ENCODE measurements around the gene NUP214. TPM values are rescaled to one million over a fixed set of nuclear protein-coding genes. Genes with fewer than 3 reads are reported as not detected.
"Not testable (repeated sequence)": the region's sequence is repeated elsewhere in the genome, so short reads cannot be mapped to it uniquely, and the experiment has no call there.

Gene NUP214
- total RNA-seq, 1 donor from 2014 or later, result 27.7 TPM

DNA sequence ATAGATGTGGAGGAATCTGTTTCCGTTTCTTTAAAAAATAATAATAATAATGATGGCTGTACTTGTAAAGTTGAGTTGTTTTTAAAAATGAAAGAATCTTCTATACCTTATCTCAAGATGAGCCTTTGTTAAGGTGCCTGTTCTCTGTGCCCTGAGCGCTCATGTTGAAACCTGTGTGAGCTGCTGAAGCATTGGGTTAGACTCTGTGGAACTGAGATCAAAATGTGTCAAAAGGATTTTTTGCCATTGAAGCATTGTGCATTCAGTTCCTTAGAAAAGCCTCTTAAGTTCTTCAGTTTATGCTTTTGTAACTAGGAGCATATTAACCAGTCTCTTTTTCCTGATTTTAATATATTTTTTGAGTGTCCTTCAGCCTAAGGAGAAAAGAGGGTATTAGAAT, 67.7 kb downstream of the NUP214 start:
- DNase-seq (ENCODE audit: low spot score), result no peak

DNA sequence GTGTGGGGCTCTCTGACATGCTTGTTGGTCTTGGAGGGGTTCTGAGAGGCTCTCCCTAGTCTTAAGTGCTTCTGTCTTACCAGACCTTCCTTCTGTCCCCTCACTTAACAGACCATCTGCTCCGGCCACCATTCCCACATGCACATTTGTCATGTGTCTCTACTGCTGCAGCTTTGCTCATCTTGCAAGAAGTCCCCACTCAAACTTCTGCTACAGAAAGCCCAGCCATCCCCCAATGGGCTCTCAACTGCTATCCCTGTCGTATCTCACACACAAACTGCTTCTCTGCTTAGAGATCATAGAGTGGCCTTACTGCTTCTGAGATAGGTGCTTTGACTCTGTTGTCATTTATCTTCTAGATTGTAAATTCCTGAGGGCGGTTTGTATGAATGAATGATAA, 69.4 kb downstream of the NUP214 start:
- no peak for DNase-seq (ENCODE audit: low spot score)

DNA sequence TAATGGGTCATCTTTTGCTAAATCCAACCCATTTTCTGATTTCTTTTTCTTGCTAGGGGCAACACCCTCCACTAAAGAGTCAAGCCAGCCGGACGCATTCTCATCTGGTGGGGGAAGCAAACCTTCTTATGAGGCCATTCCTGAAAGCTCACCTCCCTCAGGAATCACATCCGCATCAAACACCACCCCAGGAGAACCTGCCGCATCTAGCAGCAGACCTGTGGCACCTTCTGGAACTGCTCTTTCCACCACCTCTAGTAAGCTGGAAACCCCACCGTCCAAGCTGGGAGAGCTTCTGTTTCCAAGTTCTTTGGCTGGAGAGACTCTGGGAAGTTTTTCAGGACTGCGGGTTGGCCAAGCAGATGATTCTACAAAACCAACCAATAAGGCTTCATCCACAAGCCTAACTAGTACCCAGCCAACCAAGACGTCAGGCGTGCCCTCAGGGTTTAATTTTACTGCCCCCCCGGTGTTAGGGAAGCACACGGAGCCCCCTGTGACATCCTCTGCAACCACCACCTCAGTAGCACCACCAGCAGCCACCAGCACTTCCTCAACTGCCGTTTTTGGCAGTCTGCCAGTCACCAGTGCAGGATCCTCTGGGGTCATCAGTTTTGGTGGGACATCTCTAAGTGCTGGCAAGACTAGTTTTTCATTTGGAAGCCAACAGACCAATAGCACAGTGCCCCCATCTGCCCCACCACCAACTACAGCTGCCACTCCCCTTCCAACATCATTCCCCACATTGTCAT, 72.0 kb downstream of the NUP214 start:
- DNase-seq (ENCODE audit: low spot score), result no peak

DNA sequence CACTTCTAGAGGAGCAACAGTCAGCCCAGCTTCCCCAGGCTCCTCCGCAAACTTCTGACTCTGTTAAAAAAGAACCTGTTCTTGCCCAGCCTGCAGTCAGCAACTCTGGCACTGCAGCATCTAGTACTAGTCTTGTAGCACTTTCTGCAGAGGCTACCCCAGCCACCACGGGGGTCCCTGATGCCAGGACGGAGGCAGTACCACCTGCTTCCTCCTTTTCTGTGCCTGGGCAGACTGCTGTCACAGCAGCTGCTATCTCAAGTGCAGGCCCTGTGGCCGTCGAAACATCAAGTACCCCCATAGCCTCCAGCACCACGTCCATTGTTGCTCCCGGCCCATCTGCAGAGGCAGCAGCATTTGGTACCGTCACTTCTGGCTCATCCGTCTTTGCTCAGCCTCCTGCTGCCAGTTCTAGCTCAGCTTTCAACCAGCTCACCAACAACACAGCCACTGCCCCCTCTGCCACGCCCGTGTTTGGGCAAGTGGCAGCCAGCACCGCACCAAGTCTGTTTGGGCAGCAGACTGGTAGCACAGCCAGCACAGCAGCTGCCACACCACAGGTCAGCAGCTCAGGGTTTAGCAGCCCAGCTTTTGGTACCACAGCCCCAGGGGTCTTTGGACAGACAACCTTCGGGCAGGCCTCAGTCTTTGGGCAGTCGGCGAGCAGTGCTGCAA, 72.8 kb downstream of the NUP214 start:
- no peak for DNase-seq (ENCODE audit: low spot score)

DNA sequence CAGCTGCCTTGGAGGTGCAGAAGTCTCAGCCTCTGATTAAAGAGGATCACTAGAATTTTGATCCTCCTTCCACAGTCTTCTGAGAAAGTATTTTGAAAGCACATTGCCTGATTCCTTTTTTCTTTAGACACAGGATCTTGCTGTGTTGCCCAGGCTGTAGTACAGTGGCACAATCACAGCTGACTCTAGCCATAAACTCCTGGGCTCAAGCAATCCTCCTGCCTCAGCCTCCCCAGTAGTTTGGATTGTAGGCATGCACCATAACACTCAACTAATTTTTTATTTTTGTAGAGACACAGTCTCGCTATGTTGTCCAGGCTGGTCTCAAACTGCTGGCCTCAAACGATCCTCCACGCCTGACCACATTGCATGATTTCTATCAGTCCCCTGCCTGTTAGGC, 76.5 kb downstream of the NUP214 start:
- no peak for DNase-seq (ENCODE audit: low spot score)

DNA sequence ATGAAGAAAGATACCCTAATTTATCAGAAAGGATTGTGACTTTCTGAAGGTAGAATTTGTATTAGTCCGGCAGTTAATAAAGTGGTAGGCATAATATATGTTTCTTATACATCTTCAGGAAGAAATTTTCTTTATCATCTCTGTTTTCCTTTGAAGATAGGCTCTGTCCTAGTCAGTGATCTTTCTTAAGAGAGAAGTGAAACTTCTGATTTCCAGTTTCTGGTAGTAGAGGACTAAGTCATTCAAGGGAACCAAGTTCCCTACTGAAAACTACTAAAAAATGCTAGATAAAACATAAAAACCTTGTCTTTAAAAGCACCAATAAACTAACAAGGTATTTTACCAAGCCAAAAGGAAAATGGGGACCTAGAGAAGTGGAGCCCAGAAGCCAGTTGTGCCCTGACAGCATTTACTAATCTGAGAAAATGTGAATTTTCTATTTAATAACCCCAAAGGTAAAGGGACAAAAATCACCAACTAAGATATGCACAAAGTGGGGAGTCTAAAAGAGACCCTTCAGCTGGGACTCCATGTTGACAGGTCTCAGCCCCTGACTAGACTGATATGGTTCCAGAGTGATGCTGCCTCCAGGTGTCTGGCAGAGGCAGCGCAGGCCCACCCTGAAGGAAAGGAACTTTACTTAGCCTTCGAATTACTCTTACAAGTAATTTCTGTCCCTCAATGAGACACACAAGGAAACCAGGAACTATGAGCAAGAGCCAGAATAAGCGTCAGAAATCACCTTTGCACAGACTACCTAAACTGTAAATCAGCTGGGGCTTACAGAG, 78.2 kb downstream of the NUP214 start:
- DNase-seq (ENCODE audit: low spot score), result no peak

DNA sequence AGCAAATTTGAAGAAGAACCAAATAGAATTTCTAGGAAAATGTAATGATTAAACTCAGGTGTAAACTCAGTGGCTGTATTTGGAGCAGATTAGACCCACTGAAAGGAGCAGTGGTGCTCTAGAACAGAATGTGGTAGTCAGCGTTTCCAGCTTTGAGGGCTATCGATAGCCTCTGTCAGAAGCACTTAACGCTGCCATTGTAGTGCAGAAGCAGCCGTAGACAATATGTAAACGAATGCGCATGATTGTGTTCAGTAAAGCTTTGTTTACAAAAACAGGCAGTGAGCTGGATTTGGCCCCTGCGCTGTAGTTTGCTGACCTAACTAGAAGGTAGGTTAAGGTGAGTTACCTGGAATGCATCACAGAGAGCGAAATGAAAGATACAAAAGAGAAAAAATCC, 78.9 kb downstream of the NUP214 start:
- DNase-seq (ENCODE audit: low spot score), result no peak

DNA sequence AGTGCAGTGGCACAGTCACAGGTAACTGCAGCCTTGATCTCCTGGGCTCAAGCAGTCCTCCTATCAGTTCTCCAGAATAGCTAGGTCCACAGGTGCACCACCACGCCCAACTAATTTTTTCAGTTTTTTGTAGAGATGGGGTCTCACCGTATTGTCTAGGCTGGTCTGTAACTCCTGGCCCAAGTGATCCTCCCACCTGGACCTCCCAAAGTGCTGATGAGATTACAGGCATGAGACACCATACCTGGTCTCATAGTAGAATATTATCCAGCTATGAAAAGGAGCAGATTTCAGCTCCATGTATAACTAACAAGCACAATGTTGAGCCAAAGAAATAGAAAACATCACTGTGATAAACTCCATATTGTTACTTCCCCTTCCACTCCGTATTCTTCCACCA, 81.1 kb downstream of the NUP214 start:
- DNase-seq (ENCODE audit: low spot score), result no peak

DNA sequence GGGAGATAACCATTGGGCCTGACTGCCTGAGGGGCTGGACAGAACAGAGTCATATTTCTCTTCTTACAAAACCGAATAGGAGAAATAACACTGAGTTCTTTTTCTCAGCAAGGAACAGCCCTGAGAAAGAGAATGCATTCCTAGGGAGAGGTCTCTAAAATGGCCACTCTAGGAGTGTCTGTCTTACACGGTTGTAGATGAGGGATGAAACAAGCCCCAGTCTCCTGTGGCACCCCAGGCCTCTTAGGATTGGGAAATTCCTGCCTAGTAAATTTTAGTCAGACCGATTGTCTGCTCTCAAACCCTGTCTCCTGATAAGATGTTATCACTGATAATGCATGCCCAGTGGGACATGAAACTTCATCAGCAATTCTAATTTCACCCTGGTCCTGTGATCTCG, 86.5 kb downstream of the NUP214 start:
- DNase-seq (ENCODE audit: low spot score), result not testable (repeated sequence)

DNA sequence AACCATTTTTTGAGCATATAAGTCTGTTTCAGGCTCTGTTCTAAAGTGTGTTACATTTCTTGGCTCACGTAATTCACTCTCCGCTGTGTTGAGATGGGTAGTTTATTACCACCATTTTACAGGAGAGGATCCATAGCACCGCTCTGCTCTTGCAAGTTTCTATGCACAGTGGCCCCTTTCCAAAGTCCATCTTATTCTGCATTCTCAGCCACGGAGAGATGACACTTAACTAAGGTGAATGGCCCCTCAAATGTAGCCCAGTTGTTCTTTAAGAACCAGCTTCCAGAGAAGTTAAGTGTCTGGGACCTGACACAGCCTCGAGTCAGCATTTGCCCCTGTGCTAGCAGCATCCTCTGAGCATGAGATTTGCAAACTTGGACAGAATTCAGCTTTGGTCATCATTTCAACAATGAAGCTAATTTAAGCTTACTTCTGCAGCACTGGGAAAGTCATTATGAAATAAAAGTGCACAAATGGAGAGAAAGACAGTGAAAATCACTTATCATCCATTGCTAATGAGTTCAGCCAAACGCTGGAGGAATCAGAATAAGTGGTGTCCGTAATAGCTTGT, 89.0 kb downstream of the NUP214 start:
- peak; percentile 62 for DNase-seq (ENCODE audit: low spot score)

DNA sequence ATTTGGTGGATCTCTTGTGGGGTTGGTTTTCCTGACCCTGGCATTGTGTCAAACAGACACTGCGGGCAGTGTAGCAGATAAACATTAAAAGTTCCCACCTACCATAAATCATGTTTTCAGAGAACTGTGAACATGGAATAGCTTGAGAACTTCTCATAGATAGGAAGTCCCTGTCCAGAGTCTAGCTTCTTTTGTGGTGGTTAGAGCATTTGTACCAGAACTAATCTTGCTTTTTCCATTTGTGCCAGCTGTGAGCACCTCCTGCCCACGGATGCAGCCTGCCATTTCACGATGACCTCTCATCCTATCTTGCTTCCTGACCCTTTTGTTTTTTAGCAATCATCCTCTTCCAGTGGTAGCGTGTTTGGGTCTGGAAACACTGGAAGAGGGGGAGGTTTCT, 89.5 kb downstream of the NUP214 start:
- DNase-seq (ENCODE audit: low spot score), result no peak

DNA sequence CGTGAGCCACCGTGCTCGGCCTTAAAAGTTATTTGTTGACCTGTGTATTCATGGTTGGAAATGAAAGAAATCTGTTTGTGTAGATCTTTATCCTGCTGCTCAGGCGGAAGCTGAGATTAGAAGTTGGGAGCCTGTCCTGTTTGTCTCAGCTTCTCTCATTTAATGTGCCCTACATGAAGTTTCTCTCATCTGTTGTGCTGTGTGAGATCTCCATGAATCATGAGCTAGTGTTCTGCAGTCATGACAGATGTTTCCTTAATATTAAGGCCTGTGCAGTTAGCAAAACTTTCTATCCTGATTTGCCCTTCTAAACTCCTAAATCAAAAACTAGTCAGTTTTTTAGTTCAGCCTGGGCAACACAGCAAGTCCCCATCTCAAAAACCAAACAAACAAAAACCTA, 91.4 kb downstream of the NUP214 start:
- DNase-seq (ENCODE audit: low spot score), result no peak

DNA sequence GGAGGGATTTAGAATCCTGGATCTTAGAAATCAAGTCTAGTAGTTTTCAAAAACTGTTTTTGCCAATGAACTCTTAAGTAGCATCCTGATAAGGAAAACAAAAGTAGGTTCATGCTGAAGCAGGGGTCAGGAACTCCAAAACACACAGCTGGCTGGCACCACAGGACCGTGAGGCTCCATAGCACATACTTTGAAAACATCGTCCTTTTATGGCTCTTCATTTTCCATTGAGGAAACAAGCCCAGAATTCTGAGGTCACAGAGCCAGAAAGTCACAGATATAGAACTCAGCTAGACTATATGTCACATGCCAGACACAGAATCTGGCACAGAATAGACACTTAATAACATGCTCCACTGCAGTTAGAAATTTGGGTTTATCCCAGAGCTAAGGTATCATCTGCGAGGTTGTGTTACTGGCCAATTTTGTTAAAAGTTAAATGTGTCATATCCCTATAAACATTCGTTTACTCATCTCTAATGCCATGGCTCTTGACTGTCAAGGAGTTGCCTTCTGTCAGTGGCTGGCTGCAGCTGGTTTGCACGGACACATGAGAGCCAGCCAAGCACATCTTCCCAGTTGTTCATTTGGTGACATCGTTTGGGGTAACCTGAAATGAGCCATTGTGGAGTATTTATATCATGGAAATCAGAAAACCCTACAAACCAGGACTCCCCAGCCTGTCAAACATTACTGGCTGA, 92.1 kb downstream of the NUP214 start:
- DNase-seq (ENCODE audit: low spot score), result no peak

DNA sequence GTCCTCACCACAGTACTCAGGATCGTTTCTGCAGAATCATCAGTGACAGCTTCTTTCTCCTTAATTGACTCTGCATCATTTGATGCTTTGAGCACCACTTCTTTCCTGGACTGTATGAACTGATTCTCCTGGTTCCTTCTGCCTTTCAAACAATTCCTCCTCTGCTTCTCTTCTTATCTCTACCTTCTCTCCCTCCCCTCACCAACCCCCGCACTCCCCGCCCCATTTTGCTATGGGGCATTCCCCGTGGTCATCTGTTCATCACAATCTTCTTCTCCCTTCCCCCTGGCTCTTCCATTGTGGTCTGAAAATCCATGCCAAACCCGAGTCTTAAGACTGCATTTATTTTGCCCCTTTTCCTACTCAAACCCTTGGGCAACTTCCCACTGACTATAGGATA, 93.0 kb downstream of the NUP214 start:
- DNase-seq (ENCODE audit: low spot score), result no peak

DNA sequence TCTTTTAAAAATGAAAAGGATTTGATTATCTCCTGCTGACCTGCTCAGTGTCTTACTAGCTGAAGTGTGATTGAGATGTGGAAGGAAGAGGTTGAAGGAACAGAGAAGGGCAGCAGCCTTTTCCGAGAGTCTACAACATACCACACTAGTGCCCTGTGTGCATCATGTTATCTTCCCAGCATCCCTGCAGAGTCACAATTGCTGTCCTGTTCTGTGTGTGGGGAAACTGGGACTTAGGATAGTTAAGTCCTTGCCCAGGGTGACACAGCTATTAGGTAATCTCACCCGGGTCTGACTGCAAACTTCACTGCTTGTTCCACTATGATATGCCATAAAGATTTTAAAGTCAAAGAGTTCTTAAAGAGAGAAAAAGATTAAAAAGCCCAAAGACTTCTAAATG, 95.1 kb downstream of the NUP214 start:
- no peak for DNase-seq (ENCODE audit: low spot score)

DNA sequence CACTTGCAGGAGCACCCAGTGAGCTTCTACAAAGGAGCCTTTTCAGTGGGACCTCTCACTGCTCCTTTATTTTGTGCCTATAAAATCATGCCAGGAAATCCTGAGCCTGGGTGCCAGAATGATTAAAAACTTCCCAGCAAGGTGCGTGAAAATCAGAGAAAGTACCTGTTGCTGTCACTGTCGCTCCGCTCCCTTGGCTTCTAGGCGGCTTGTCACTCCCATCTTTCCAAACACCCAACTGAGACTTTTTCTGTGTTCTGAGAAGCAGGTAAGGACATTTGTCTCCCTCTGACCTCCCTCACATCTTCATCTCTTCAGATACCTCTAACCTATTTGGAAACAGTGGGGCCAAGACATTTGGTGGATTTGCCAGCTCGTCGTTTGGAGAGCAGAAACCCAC, 97.1 kb downstream of the NUP214 start:
- no peak for DNase-seq (ENCODE audit: low spot score)

DNA sequence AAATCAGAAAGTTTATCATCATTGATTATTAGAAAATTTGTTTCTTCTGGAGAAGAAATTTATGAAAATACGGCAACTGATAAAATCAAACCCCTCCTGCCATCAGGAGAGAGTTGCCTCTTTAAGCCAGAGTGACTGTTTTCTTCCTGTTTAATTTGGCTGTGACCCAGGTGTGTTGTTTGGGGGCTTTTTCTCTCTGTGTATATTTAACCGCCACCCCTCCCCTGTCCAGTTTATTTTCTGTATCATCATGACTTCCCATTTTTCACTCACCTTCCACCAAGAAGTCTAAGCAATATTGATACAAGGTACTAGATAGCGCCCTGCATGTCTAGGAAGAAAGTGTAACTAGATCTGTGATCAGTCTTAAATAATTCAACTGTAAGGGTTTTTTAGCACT, 100.8 kb downstream of the NUP214 start:
- DNase-seq (ENCODE audit: low spot score), result no peak

DNA sequence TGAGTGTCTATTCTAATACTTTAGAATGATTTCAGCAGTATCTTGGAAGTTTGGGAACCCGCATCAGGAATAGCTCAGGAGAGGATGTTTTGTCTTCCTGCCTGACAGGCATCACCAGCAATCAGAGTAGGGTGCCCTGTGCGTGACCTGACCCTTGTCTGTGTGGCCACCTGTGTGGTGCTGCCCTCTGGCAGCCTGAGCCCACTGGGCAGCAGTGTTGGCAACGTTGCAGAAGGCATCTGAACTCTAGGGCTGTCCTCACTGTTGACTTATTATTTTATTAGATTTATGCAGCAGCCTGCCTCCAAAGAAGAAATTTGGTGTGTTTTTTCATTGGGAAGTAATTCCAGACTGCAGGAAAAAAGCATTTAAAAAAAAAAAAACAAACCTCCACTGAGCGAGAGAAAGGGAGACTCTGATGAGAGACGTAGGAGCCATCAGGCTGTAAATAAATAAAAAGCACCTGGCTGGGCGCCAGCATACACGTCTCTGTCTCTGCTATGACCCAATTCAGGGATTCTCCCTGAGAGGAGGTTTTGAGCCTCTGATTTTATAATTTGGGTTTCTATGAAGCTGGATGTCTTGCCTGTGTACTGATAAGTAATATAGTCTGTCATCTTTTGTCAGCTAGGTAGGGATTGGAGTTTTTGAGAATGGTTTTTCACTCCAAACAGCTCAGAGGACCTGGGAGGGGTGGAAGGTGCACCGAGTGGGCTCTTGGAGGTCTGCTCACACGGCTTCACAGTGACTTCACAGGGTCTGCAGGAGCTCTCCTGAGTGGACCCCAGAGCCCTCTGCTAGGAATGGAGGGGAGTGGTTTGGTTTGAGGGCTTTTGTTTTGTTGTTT, 101.9 kb downstream of the NUP214 start:
- peak; percentile 37 for DNase-seq (ENCODE audit: low spot score)

DNA sequence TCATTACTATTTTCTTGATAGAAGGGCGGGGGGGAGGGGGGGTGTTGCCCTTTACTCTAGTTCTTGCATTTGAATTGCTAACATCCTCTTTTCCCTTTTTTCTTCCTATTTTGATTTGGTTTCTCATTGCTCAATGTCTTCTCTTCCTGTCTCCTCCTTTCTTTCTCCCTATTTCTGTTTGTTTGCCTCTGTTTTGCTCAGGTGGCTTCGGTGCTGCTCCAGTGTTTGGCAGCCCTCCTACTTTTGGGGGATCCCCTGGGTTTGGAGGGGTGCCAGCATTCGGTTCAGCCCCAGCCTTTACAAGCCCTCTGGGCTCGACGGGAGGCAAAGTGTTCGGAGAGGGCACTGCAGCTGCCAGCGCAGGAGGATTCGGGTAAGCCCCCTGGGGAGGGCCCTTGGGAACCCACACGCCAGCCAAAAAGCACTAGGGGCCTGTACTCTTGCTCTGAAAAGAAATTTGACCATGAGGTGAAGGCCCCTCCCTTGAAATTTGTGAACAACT, 102.6 kb downstream of the NUP214 start:
- no peak for DNase-seq (ENCODE audit: low spot score)

DNA sequence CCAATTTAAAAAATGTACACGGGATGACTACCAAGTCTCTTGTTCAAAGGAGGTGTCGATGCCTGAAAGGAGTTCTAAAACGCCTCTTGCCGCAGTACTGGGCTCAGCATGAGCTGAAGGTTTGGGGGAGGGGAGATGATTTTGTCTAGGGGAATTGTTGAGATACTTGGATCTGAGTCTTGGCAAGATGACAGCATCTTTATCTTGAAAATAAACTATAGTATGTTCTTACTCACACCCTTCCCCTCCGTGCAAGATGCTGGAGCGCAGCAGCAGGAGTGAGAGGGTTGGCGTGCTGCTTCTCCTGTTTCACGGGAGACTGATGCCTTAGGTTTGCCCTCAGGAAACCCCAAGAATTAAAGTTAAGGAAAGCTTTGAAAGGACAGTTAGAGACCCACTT, 103.6 kb downstream of the NUP214 start:
- peak; percentile 76 for DNase-seq (ENCODE audit: low spot score)

DNA sequence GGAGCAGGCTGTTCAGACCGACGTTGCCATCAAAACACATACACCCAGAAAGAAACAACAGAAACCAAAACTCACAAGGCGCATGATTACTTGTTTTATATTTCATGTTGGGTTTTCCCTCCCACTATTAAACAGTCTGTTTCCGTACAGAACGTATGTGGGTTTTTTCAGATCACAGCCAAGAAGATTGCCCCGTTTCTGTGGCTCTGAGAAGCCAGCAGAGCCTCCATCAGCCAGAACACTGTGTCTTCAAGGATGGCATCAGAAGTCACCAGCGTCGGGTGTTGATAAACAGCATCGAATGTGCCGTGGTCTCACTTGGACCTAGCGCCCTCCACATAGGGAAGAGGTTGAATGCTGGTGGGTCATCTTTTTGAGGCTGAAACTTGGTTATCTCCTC, 108.2 kb downstream of the NUP214 start:
- DNase-seq (ENCODE audit: low spot score), result no peak

All from umbilical cord (tissue), 2 donors.